HG02938 (cell line): ENCODE measurements around the gene MMAB.

Experiments
- ATAC-seq: cut with Tn5 transposase; IDR thresholded peaks from one replicate; pipeline ENCODE4 v1.9.1; 2021; ENCODE audit warnings: mild to moderate bottlenecking, moderate library complexity; ENCODE audit not compliant: unreplicated experiment

The MMAB gene

DNA sequence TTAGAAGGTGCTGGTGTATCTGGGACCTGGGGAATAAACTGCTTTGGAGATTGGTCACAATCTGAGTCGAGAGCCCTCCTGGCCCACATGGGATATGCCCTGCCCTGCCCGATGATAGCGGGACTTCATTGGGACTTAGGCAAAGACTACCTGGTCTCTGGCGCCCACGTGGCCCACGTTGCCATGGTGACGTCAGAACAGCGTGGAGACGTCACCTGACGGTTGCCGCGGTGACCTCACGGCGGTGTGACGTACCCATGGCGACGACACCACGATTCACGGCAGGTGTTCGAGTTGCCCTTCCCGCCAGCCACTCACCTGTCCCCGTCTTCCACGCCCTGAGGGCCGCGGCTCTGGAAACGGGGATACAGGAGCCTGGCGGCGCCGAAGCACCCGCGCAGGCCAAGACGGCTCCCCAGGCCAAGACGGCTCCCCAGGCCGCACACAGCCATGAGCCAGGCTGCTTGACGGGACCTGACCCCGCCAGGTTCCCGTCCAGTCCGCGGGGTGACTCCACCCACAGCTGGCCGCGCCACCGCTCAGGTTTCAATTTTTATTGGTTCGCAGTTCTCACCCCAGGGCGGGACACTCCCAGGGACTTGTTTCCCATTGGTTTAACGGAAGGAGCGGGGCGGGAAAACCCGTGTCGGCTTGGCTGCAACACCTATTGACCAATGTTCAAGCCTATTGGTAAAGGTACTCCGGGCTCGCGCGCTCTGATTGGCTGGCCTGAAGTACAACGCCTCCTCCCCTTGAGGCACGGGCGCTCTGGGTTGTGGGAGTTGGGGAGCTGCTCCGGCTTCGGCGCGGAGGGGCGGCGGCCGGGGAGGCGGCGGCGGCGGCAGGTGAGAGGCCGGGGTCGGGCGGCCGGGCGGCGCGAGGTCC, at the start of gene MMAB, which contains the start of gene MVK:
TSS of gene MMAB (minus strand) at position 476 of the 885 bp plus-strand sequence. CDS start at position 452, 24 bp downstream.
TSS of gene MVK (plus strand) at position 766 of the 885 bp plus-strand sequence. CDS start 1,029 bp downstream, outside the sequence.
- peak; percentile 95 for ATAC-seq

DNA sequence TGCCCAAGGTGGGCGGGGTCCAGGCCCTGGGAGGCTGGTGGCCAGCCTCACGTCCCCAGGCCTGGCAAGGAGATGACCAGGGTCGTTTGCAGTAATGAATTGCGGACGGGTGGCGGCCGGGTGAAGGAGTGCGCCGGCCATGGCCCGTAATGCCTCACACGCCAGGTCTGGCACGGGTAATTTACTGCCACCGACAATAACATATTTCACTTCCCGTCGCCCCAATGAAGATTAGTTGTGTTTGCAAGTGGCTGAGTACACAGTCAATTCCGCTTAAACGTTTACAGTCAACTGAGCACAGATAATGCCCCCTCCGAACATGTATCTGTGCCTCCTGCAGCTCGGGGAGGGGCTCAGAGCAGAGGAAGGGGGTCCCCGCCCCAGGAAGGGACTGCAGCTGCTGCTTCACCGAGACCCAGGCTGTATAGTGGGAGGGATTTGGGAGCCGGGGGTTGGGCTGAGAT, 48.6 kb upstream of the MMAB start:
- ATAC-seq, result no peak

DNA sequence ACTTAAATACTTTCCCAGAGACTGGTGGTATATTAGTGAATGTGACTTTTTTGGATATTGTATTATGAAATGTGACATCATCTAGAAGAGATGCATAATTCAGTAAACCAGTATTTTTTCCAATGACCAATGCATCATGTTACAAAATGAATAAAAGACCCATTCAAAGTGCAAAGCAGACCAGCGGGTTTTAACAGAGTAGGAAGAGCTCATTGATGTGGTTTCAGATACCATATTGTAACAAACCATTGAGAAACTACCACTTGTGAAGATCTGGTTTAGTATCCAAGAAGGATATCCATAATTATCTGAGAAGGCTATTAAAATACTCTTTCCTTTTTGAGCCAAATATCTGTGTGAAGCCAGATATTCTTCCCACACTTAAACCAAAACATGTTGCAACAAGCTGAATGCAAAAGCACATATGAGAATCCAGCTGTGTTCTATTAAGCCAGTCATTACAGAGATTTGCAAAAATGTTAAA, 47.9 kb upstream of the MMAB start:
- no peak for ATAC-seq

DNA sequence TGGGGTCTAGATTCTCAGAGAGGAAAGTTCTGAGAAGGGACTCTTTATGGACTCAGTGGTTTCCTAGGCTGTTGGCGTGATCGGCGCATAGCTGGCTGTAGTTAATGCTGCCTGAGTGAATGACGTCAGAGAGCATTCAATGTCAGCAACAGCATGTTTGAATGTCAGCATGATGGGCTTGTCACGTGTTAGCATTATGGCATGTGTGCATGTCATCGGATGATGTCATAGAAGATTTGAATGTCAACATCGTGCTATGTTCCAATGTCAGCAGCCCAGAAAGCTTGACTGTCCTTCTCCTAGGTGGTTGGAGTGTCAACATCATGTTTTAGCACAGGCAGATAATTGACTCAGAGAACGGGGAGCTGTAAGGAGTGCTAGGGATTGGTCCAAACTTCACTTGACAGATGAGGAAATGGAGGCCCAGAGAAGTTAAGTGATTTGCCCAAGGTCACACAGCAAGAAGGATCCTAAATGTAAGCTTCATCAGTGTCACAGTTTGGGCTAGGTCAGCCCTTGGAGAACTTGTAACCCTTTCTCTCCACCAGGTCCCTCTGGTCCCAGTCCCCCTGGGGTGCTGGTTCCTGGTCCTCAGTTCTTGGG, 45.8 kb upstream of the MMAB start:
- no peak for ATAC-seq

DNA sequence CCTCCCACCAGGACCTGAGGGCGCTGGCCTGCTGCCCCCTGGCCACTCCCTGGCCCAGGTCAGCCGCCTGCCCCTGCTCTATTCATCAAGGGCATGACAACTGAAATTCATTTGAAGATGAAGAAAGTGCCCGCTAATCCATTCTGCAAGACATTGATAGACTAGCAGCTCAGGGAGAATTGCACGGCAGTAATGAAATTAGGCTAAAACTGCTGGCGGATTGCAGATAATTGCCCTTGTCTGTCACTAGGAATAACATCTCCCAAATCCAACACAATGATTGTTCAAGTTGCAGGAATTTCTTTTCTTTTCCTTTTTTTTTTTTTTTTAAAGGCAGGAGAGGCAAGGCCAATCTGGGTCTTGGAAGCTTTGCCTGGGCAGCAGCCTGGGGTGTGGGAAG, 44.8 kb upstream of the MMAB start:
- no peak for ATAC-seq

DNA sequence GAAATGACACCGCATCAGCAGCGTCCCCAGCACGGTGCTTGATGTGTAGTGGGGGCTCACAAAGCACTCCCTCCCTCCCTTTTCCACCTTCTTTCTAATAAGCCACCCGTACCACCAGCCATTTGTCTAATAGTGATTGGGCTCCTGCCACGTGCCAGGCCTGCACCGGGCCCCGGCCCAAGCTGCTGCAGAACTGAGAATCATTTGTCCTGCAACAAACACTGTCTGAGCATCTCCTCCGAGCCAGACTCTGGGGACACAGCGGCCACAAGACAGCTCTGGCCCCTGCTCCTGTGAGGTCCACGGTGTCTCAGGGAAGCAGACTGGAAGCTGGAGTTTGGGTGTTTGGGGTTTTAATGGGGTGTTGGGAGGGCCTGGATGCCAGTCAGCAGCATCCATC, 44.2 kb upstream of the MMAB start:
- ATAC-seq, result no peak

DNA sequence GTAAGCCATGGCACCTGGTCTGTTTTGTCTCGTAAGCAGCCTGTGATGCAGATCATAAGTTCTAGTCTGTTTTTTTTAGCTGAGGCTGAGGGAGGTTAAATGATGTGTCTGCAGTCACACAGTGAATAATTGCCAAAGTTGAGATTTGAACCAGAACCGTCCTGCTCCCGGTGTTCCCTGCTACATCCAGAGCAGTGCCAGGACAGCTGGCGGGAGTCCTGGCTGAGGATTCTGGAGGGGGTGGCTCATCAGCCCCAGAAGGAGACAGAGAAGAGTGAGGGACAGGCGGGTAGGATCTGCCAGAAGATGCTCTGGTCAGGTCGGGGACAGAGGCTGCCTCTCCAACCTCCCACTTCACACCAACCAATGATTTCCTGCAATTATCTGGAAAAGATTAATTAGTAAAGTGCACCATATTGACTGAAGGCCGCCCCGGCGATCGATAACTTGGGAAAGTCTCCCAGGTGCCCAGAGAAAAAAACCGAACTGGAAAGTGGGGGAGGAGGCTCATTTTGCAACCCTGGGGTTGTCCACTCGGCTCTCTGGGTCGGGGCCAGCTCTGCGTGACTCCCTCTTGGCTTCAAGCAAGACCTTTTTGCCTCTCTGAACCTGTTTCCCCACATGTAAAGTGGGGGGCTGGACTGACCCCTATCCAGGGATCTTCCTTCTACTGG, 42.4 kb upstream of the MMAB start:
- no peak for ATAC-seq

DNA sequence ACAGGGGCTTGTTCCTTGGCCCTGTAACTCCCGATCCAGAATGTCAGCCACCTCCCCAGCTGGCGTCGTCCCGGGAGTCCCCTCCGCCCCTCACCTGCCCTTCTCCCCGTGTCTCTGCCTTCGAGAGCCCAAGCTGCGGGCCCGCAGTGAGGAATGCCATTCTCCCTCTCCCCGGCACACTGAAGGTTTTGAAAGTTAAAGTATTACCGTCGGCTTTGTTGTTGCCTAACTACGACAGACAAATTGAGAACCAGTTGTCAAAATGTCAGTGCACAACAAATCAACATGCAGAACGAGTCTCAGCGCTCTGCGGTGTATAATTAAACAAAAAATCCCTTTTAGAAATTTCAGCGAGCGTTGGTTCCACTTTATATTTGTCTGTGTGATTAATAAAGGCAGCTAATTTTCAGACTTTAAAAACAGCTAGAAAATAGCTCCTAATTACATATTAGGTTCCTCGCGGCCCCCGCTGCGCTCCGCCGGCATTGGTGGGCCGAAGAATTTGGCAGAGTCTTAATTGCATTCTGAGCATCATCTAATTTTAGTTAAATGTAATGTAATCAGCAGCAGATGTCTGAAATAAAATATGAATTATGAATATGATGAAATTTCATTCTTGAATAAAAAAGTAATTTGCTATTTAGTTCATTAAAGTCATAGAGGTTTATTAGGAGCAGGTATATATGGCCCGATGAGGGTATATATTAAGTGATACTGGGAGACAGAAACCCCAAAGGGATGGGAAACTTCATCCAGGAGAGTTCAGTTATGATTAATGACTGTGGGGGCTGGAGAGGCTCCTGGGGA, 40.5 kb upstream of the MMAB start:
- no peak for ATAC-seq

DNA sequence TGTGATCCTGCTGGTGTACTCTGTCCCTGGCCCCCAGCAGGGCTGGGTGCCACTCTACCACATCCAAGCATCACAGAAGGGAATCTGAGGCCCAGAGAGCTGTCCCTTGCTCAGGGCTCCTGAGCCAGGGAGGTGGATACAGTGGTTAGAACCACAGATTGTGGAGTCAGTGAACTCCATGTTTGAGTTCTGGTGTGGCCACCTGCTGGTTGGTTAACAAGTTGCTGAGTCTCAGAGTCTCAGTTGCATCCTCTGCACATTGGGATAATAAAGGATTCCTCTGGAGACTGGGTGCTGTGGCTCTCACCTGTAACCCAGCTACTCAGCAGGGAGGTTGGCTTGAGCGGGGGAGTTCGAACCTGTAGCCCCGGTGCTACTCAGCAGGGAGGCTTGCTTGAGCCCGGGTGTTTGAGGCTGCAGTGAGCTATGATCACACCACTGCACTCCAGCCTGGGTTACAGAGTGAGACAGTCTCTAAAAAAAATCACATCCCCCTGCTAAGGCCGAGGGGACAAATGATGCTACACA, 39.7 kb upstream of the MMAB start:
- no peak for ATAC-seq

DNA sequence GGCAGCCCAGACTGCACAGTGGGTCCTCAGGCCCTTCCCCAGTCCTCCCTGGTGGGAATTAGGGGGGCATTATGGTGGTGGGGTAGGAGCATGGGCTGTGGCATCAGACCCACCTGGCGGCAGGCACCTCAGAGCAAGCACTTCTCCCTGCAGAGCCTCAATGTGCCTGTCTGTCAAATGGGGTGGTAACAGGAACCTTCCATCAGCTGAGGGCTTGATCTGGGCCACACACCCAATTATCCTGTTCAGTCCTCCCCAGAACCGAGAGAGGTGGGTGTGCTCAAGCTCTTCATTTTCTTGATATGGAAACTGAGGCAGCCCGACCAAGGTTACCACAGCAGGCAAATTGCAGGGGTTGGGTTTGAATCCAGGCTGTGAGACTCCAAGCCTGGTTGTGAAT, 38.7 kb upstream of the MMAB start:
- ATAC-seq, result no peak

DNA sequence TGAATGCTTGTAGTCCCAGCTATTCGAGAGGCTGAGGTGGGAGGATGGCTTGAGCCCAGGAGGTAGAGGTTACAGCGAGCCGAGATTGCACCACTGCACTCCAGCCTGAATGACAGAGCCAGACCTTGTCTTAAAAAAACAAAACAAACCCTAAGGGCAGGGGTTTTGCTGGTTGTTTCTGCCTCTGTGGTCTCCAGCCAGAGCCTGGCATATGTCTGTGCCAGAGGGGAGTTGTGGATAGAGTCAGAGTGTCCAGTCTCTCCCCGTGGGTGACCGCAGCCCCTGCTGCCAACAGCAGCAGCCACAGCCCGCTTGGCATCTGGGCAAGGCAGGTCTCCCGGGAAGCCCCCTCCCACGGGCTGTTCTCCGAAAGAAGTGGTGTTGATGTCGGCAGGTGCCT, 37.9 kb upstream of the MMAB start:
- no peak for ATAC-seq

DNA sequence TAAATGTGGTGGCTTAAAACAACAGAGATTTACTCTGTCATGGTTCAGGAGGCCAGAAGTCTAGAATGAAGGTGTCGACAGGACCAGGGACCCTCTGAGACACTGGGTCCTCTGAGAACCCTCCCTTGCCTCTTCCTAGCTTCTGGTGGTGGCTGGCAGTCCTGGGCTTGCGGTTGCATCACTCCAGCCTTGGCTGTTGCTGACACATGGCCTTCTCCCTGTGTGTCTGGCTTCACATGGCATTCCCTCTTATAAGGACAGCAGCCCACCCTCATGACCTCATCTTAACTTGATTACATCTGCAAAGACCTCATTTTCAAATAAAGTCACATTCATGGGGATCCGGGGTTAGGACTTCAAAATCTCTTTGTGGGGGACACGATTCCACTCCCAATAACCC, 37.2 kb upstream of the MMAB start:
- ATAC-seq, result no peak

DNA sequence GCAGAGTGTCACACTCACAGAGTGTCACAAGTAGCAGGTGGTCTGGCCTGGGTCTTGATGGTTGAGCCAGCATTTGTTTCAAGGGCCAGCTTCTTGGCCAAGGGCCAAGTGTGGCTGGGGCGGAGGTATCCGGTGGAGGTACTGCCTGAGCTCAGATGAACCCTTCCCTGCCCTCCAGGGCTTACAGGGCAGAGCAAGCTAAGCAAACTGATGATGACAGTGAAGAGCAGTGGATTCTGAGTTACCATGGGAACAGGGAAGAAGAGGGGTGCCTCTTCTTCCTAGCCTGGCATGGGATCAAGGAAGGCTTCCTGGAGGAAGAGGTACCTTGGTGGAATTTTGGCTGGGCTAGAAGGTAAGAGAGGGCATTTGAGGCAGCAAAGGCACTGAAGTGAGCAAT, 36.0 kb upstream of the MMAB start:
- ATAC-seq, result no peak

DNA sequence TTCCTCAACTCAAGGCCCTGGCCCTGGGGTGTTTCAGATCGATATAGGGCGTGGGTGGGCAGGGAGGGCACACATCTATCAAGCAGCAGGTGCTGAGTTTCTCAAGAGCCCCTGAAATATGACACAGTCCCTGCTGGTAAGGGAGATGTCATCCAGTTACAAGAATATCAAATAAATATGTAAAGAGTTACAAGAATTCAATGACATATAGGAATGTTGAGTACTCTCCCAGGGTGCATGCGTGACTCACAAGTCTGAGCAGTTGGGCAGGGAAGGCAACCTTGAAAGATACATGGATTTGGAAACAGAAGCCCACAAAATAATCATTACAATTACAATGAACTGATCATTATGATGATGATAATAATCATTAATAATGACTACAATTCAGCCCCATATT, 35.5 kb upstream of the MMAB start:
- no peak for ATAC-seq

DNA sequence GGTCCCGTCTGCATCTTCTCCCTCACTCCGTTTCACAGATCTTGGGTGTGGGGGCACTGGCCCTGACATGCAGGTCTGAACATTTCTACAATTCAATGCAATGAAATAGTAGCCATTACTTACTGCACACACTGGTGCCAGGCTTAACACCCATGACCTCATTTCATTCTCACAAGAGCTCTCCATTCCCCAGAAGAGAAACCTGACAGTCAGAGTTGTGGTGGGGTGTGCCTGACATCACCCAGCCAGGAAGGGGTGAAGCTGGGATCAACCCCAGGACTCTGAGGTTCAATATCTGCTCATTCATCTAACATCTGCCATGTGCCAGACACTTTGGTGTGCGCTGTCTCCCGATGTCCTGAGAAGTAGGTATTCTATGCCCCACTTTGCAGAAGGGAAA, 35.0 kb upstream of the MMAB start:
- ATAC-seq, result no peak

DNA sequence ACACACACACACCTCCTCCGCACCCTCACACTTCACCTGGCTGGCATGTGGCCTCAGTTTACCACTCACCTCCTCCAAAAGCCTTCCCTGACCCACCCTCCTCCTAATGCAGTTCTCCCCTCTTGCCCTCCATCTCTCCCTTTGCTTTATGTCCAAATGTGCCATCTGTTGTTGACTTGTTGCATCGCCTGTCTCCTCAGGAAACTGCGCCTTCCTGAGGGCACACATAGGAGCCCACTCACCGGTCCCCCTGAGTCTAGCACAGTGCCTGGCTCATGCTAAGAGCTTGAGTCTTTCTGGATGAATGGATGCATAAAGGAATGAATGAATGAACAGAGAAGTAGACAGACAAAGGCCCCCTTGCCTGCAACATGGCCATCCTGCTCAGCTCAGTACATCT, 34.3 kb upstream of the MMAB start:
- no peak for ATAC-seq

DNA sequence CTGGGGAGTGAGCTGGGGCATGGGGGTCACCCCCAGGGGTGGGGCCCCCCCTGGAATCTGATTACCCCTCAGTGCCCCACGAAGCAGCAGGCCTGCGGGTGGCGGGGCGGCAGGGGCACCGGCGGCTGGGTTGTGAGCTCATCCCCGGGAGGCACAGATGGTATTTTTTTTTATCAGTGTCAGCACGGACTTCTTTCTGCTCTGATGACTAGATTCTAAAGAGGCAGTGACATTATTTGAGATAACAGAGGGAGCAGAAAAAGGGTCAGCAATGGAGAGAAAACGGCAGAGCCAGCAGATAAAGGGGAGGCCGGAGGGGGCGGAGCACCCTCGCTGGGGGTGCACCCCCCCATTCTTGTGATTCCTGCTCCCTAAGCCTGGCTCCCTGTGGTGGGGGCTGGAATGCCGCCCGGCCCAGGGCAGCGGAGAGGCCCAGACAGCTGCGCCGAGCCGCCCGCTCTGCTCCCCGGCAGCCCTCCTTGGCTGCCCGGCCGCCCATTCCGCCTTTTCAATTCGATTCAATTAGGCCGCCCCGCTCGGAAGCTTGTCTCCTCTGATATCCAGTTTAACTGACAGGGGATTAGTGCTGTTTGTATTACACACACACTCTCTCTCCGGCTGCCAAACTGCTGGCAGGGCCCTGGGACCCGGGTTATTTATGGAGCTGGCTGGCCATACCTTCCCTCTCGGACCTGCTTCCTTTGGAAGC, 33.2 kb upstream of the MMAB start:
- ATAC-seq, result no peak

DNA sequence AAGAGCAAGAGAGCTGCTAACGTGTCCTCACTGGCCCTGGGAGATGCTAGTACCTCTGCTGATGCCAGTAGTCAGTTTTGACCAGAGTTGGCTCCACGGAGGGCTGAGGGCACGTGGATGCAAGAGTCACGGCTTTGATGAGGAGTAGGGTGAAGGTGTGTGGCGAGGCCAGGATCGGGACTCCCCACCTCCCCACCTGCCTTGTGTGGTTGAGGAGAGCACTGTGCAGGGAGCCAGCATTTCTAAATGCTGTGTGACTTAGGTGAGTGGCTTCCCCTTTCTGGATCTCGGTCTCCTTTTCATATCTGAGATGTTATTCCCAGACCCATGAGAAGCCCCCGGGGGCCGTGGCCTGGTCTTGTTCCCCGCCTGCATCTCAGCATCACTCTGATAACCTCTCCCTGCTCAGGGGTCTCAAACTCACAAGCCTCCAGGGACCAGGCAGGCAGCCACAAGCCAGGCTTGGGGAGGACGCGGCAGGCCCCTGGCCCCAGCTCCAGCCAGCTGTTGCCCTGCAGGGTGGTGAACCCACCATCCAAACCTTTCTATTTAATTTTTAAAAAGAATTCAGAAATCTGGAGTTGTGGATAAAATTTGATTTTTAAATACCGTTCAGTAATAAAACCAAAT, 32.4 kb upstream of the MMAB start:
- no peak for ATAC-seq

DNA sequence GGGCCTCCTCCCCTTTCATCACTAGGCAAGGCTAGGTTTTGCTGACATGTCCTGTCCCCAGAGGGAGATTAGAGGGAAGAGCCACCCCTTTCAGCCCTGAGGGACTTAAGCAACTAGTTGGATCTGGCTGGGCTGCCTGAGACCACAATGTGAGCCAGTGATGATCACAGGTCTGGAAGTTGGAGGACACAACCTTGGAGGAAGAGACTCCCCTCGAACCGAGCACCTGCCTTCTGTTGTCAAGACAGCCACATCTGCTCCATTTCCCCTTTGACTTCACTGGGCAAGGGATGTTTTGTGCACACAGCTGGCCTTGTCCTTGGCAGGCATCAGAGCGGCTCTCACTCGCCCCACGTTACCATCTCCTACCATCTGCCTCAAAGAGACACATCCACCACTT, 31.7 kb upstream of the MMAB start:
- ATAC-seq, result no peak
